Gastrocnemius medialis (tissue), 4 donors: ENCODE data around the gene C19orf85. TPM values are rescaled to one million over a fixed set of nuclear protein-coding genes. Genes with fewer than 3 reads are reported as not detected.

Experiments used
- ATAC-seq, 2 donors: fragments of 150-250 bp; one replicate each; pipeline ENCODE4 v1.9.1; 2016
- DNase-seq, 2 donors: peaks; one replicate each; pipeline ENCODE4 v3.0.0-alpha.2; 2019
- H3K27ac ChIP-seq, 4 donors: fragments of 200-600 bp; sonication (generic); 1 replicate in 1 of 4; 2 replicates in 3 of 4; pipeline ENCODE4 v1.5.1; 2016 to 2018; ENCODE audit warnings: mild to moderate bottlenecking in 2 of 4, moderate library complexity in 1 of 4
- H3K27me3 ChIP-seq, 3 donors: fragments of 200-600 bp; sonication (generic) in 2 of 3; 1 replicate in 1 of 3; 2 replicates in 2 of 3; pipeline versions ENCODE4 v1.5.1 to v1.6.0; 2016 to 2019; ENCODE audit warnings: mild to moderate bottlenecking in 1 of 3, moderate library complexity in 1 of 3
- H3K36me3 ChIP-seq, 2 donors: fragments of 200-600 bp; sonication (generic) in 1 of 2; one replicate each; pipeline ENCODE4 v1.5.1; 2017 to 2018
- H3K4me1 ChIP-seq, 2 donors: fragments of 200-600 bp; sonication (generic) in 1 of 2; one replicate each; pipeline ENCODE4 v1.5.1; 2016 to 2017; ENCODE audit warnings: mild to moderate bottlenecking in 2 of 2
- H3K4me3 ChIP-seq, 4 donors: fragments of 200-600 bp; sonication (generic) in 3 of 4; 1 replicate in 1 of 4; 2 replicates in 3 of 4; pipeline ENCODE4 v1.5.1; 2016 to 2019; ENCODE audit warnings: mild to moderate bottlenecking in 2 of 4
- H3K9me3 ChIP-seq, 3 donors: fragments of 200-600 bp; sonication (generic) in 2 of 3; 1 replicate in 1 of 3; 2 replicates in 2 of 3; pipeline ENCODE4 v1.5.1; 2016 to 2019
- CTCF ChIP-seq, 5 experiments: fragments of 450-650 bp in 3 of 5; fragments of 200-600 bp in 2 of 5; sonication (generic) in 2 of 5; IDR thresholded peaks in 4 of 5; conservative IDR thresholded peaks in 1 of 5; 1 replicate in 4 of 5; 2 replicates in 1 of 5; pipeline ENCODE4 v1.5.1; 2016 to 2019; ENCODE audit warnings: antibody characterized with exemption in 5 of 5, mild to moderate bottlenecking in 3 of 5, moderate library complexity in 3 of 5
- POLR2A ChIP-seq, 2 donors: fragments of 450-650 bp; IDR thresholded peaks; one replicate each; pipeline ENCODE4 v1.6.1; 2017; ENCODE audit warnings: antibody characterized with exemption in 2 of 2, mild to moderate bottlenecking in 2 of 2, moderate library complexity in 2 of 2
- in situ Hi-C, 4 donors: fragments of 200-750 bp; cut with MboI; loops; one replicate each; pipeline versions ENCODE4 v1.15.0 to v1.8.0; 2017; ENCODE audit warnings: low sequenced_read_pairs in 4 of 4
- intact Hi-C: fragments of 100-400 bp; cut with DNase I; formaldehyde crosslinking; loops from one replicate; pipeline ENCODE4 v1.15.1; 2023; ENCODE audit warnings: low total_unique reads
- total RNA-seq, 4 donors: library from RNA; depleted of rRNA; stranded (reverse); fragments of >200 nt; gene quantifications; one replicate each; pipeline versions ENCODE4 v1.1.0 to v1.2.3, GENCODE V29; 2016

Gene C19orf85
- total RNA-seq, 4 donors from 2014 or later: not detected

- Histone ChIP-seq H3K36me3 (no peaks in the 10 kb centered on the region), H3K9me3 (no peaks in the 10 kb centered on the region), H3K27me3 (peaks cover 63 to 78% (median 64%) of the 10 kb centered on the region in 3 donors), H3K4me3 (no peak overlapping the region), H3K4me1 (no peaks in the 10 kb centered on the region), H3K27ac (no peak overlapping the region)
- intact Hi-C loops (no loop called here), in situ Hi-C loops (no loop called here)
- DNase-seq (no peak), ATAC-seq (no peak)
- TF ChIP-seq POLR2A (IDR thresholded peaks at IDR 0.05) (no peak), CTCF (IDR thresholded peaks at IDR 0.05 in 4 of 5, conservative IDR thresholded peaks at IDR 0.05 in 1 of 5) (no peak)
Observed at GRCh38 chr19:55443824-55444480, 20.6 kb downstream of the C19orf85 start.

GRCh38 chr19:55443045-55443823 is 21.3 kb downstream of the C19orf85 start, which contains the start of gene SHISA7:
SHISA7 (minus strand) TSS chr19:55443300; CDS start chr19:55442863, 437 bp downstream.
- peaks cover 70 to 82% (median 70%) of the 10 kb centered on the region in 3 donors for H3K27me3 ChIP-seq
- H3K9me3 ChIP-seq: no peaks in the 10 kb centered on the region
- H3K4me1 ChIP-seq: no peaks in the 10 kb centered on the region
- in situ Hi-C loops: no loop called here
- H3K27ac ChIP-seq: no peak within 1 kb of the TSS
- no peak for TF ChIP-seq POLR2A (IDR thresholded peaks at IDR 0.05)
- no peak for TF ChIP-seq CTCF (IDR thresholded peaks at IDR 0.05 in 4 of 5, conservative IDR thresholded peaks at IDR 0.05 in 1 of 5)
- no peaks in the 10 kb centered on the region for H3K36me3 ChIP-seq
- no peak within 1 kb of the TSS for H3K4me3 ChIP-seq
- DNase-seq (no peak), ATAC-seq (no peak)
- intact Hi-C loops: no loop called here

GRCh38 chr19:55442372-55442961 is 22.1 kb downstream of the C19orf85 start:
- DNase-seq (no peak), ATAC-seq (no peak)
- Histone ChIP-seq H3K4me1 (no peaks in the 10 kb centered on the region), H3K36me3 (no peaks in the 10 kb centered on the region), H3K27ac (no peak overlapping the region), H3K9me3 (no peaks in the 10 kb centered on the region), H3K4me3 (no peak overlapping the region), H3K27me3 (peaks cover 74 to 83% (median 77%) of the 10 kb centered on the region in 3 donors)
- in situ Hi-C loops (no loop called here), intact Hi-C loops (no loop called here)
- TF ChIP-seq CTCF (IDR thresholded peaks at IDR 0.05 in 4 of 5, conservative IDR thresholded peaks at IDR 0.05 in 1 of 5) (no peak), POLR2A (IDR thresholded peaks at IDR 0.05) (no peak)

GRCh38 chr19:55441692-55442321 is 22.7 kb downstream of the C19orf85 start:
- Histone ChIP-seq H3K4me3 (no peak overlapping the region), H3K27me3 (peaks cover 69 to 81% (median 80%) of the 10 kb centered on the region in 3 donors), H3K4me1 (no peaks in the 10 kb centered on the region), H3K27ac (no peak overlapping the region), H3K36me3 (no peaks in the 10 kb centered on the region), H3K9me3 (no peaks in the 10 kb centered on the region)
- no peak for DNase-seq
- intact Hi-C loops: no loop called here
- no peak for ATAC-seq
- in situ Hi-C loops: no loop called here
- TF ChIP-seq CTCF (IDR thresholded peaks at IDR 0.05 in 4 of 5, conservative IDR thresholded peaks at IDR 0.05 in 1 of 5) (no peak), POLR2A (IDR thresholded peaks at IDR 0.05) (no peak)
